HG03280 (cell line): ENCODE results near the gene PNMA1.
A peak's percentile ranks its signal among the peaks of the same experiment; 100 is the strongest.
"Not testable (repeated sequence)": the region's sequence is repeated elsewhere in the genome, so short reads cannot be mapped to it uniquely, and the experiment has no call there.

Source experiments
- ATAC-seq: cut with Tn5 transposase; IDR thresholded peaks from one replicate; pipeline ENCODE4 v1.9.1; 2021; ENCODE audit warnings: mild to moderate bottlenecking, moderate library complexity; ENCODE audit not compliant: unreplicated experiment

PNMA1 gene

DNA sequence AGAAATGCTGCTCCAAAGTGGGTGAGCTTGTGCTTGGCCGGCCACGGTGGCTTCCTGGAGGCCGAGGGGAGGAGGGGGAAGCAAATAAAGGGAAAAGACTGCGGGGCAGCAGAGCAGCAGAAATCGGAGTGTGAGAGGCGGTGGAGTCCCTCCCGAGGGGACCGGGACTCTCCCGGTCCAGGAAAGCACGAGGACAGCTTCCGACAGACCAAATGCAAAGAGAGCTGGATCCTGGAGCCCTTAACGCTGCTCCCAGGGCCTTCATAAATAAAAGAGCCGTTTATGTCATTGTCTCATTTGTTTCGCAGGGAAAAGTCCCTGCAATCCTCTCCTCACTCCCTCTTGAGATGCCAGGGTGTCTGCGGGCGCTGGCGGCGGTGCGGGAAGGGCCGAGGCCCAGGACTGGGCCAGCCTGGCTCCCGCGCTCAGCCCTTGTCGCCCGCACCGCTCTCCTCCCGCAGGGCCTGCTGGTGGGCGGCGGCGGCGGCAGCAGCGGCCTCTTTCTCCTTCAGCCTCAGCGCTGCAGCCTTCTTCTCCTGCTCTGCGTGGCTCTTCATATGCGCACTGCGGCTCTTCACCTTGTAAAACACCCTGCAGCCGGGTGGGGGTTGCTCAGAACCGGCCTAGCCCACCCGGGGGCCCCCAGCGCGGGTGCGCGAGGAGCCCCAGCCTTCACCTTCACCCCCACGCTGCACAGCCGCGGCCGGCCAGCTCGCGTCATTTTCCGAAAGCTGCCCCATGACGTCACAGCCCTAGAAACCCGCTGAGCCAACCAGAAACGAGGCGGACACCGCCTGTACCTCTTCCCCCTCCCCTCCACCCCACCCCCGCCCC, 4.5 kb upstream of the PNMA1 start:
- no peak for ATAC-seq

DNA sequence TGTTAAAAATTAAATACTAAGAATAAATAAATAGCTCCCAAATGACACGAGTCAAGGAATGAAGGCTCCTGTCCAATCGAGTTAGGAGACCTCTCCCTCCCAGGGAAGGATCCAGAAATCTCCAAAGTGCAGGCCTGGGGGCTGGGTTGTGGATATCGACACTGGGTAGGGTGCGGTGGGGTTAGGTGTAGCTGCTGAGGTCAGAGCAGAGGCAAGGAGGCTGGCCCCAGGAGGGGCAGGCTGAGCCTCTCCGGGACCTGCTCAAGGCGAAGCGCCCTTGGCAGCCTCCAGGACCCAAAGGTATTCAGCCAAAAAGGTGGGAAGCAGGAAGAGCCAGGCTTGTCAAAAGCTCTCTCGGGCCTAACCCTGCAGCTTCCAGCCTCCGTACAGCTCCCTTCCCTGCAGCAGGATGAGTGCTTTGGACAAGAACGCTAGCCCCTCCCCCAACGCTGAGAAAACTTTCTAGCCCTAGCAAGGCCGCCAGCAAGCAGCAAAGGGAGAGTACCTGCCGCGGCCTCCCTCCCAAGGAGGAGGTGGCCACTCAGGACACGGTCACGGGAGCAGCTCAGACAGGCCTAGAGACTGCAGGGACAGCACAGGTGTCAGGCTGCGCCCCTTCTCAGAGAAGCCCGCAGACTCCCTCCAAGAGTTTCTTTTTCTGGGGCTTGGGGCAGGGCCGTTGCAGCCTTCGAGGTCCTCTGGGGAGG, 3.7 kb upstream of the PNMA1 start:
- no peak for ATAC-seq

DNA sequence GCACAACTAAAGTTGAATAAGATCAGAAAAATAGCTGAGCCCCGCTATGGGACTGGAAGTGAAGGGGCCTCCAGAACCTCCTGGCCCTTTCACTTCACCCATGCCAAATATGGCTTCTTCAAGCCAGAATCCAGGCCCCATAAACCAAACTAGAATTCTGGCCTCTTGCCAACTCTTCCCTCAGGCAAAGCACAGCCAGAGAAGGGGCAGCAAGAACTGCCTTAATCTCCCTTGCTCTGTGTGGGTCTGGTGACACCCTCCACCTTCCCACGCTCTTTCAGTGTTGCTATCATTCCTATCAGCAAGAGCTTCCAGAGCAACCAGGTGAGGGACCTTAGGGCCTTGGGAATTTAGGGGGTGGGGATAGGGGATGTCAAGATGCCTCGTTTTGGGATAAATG, 3.1 kb upstream of the PNMA1 start:
- no peak for ATAC-seq

DNA sequence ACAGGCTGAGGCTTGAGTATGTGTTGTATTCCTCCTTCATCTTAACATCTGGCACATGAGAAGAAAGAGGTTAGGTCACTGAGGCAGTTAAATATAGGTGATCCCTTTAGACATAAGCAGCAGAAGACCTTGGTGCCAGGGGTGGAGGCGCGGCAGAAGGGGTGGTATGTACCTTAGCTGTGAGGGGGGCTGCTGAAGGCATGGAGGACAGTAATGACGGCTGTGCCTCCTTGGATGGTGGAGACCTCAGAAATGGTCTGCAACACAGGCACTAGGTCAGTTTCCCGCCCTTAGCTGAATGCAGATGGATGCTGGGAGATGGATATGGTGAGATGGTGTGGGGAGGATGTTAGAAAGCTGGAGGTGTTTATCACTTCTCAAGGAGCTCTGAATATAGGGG, 1.5 kb upstream of the PNMA1 start:
- ATAC-seq: no peak

DNA sequence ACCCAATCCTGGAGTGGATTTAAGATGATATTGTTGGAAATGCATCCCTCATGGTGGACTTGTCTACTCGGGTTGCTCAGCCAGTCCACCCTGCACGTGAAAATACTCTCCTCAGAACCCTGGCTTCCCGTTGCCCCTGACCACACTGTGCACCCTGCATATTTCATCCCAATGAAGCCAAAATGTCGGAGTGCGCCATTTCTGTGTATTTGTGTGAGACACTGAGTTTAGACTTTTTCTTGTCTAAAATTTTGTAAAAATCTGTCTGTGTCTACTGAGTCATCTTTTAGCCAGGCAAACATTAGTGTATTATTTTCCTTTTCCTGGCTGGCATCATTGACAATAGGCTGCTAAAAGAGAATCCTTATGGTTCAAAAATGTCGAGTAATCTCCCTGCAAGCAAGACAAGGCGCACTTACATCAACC, 485 bp upstream of the PNMA1 start:
- peak; percentile 16 for ATAC-seq

DNA sequence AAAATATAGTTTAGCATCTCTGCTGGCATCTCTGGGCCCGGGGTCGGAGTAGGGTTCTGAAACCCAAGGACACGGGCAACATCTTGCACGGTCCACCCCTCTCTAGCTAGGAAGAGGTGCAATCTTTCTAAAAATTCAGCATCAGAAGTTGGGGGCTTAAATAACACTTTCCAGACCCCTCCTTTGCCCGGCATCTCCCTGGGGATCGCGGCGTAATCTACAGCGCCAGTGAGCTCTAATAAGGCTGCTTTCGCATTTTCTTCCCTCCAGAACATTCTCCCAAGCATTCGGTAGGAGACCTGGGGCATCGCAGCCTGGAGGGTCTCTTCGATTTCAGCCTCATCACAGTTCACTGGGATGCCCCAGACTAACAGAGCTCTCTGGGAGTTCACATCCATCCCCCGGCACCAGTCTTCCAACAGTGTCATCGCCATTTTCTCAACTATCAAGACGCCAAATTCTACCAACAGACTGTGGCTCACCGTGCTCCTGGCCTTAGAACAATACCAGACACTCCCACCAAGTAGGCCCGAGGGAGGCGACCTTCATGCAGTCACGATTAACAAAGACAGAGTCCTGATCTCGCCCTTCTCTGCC, 880 bp downstream of the PNMA1 start:
- no peak for ATAC-seq

DNA sequence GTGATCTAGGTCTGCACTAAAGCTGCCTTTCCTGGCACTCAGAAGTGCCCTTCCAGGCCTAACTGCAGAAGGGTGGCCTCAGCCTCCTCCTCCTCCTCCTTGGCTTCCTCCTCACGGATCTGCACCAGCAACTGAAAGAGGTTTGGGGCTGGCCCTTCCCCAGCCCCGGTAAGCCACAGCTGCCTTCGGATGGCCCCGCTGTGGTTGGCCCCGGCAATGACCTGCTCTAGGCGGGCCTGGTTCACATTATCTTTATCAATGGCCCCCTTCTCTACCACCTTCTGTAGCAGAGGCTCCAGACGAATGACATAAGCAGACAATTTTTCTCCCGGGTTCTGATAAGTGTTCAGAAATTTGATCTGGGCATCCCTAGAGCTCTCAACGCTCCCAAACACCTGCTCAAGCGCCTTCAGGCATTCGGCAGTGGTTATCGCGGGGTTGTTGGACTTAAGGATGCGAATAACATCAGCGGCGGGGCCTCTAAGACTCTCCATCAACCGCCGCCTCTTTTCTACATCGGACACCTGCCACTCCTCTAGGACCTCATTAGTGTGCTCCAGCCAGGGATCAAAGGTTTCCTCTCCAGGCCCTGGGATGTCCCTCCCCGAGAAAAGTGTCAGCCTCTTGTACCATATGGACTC, 1.5 kb downstream of the PNMA1 start:
- ATAC-seq: no peak

DNA sequence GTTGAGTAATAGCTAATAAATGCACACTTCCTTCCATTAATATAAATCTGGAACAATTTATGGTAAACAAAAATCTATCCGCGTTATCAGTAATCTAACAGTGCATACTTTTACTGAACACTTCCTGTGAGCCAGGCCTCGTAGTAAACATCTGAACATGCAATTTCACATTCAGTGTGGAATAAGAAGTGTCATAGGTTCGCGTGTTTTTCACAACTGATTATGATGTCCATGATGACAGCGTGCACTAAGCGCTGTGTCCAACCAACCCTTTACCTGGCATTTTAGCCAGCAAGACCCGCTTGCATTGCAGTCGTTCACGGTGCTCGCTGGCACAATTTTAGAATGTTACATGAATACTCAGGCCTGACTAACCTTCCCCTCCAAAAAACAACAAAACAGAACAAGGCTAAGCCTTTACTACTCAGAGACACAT, 2.1 kb downstream of the PNMA1 start:
- ATAC-seq: no peak

DNA sequence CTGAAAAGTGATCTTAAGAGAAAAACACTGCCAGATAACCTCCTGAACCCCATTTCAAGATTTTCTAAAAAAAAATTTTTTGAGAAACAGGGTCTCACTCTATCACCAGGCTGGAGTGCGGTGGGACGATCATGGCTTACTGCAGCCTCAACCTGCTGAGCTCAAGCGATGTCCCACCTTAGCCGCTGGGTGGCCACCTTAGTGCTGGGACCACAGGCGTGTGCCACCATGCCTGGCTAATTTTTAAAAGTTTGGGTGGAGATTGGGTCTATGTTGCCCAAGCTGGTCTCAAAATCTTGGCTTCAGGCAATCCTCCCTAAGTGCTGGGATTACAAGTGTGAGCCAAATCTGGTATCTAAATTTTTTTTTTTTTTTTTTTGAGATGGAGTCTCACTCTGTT, 3.4 kb downstream of the PNMA1 start:
- ATAC-seq: no peak

DNA sequence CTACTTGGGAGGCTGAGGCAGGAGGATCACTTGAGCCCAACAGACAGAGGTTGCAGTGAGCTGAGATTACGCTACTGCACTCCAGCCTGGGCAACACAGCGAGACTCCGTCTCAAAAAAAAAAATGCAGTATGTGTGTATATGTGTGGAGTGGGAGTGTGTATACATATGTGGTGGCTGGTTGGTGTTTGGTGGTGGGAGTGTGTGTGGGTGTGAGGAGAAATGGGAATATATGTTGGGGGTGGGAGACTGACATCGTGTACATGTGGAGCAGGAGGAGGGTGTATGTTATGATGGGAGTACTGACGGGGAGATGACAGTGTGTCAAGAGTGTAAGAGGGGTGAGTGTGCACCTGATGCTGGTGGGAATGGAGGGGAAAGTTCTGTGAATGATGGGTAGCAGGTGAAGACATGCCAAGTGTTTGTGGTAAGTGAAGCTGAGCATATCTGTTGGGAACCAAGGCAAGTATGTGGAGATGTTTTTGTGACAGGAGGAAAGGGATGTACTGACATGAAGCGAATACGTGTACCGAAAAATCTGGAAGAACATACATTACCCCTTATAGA, 4.2 kb downstream of the PNMA1 start:
- no peak for ATAC-seq

DNA sequence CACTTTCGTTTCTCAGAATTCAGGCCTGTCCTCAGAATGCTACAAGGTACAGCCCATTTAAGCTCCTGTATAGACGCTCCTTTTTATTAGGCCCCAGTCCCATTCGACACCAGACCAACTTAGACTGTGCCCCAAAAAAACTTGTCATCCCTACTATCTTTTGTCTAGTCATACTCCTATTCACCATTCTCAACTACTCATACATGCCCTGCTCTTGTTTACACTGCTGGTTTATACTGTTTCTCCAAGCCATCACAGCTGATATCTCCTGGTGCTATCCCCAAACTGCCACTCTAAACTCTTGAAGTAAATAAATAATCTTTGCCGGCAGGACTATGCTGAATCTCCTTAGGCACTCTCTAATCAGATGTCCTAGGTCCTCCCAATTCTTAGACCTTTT, 6.1 kb downstream of the PNMA1 start:
- not testable (repeated sequence) for ATAC-seq

DNA sequence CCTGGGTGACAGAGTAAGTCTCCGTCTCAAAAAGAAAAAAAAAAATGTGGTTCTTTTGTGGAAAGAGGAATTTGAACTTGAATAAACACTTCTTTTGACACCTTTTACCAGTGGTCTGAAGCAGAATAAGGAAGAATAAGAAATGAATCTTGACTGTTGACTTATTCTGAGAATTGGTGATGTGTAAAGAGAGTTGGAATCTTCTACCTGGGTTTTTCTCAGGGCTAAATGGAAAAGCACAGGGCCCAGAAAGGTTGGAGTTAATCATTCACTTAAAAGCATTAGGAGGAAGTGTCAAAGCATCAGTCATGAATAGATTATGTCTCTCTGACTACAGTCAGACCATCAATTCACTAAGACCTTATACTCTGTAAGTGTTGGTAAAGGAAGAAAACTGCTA, 13.9 kb downstream of the PNMA1 start:
- no peak for ATAC-seq

DNA sequence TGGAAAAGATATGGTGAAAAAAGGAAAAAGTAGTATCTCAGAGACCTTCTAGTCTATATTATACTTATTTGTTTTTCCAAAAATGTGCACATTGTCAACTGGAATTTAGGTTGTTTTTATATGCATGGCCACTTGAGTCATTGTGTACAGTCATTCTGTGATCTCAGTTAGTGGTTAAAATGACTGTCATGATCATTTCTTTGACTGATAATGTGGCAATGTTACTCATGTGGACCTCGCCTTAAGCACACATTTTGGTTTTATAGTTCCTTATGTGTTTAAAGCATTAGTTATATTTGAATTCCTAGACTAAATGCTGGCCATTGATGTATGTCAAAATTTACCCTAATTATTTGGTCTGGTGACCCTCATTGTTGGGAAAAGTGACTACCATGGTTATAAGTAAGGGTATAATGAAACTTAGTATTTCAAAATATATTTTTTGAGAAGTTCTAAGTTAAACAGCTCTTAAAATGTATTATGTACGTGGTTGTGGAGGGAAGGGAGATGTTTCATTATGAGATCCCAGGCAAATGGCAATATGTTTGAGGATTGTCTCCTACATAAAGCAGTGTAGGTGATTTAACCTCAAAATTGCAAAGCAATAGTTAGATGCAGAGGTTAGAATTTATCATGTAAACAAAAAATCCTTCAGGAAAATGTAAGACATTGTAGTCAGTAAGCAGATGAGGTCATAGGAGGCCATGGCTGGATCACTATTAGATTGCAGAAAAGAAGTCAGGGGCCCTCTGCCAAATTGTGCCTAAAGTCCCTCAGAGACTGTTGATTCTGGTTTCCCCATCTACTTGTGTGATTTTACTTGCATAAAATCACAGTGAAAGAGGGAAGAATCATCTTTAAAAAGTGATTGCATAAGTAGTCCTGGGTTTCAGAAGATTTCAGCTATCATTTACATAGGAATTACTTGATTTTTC, 17.5 kb downstream of the PNMA1 start:
- ATAC-seq: peak; percentile 87

DNA sequence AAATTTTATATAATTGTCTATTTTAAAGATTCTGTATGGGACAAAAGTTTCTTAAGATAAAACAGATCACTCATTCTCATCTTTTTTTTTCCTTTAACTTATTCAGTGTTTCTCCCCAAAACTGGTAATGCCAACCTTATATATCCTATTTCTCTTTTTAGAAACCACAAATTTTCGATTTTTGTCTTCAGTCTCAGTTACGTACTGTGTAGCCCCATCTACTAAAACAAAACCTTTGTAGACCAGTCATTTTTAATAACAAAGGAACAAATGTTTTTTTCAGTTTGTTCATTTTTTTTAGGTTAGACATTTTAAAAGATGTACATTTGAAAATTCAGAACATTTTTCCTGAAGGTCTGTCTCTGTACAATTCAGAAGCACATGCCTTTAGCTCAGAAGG, 18.2 kb downstream of the PNMA1 start:
- peak; percentile 49 for ATAC-seq

DNA sequence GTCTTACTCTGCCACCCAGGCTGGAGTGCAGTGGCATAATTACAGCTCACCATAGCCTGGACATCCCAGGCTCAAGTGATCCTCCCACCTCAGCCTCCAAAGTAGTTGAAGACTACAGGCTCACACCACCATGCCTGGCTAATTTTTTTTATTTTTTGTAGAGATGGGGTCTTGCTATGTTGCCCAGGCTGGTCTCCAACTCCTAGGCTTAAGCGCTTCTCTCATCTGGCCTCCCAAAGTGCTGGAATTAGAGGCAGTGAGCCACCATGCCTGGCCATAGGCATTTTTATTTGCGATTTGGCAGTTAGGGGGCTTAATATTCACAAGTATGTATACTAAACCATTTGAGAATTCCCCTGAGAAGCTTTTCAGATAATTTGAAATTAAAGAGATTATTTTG, 19.1 kb downstream of the PNMA1 start:
- ATAC-seq: no peak

DNA sequence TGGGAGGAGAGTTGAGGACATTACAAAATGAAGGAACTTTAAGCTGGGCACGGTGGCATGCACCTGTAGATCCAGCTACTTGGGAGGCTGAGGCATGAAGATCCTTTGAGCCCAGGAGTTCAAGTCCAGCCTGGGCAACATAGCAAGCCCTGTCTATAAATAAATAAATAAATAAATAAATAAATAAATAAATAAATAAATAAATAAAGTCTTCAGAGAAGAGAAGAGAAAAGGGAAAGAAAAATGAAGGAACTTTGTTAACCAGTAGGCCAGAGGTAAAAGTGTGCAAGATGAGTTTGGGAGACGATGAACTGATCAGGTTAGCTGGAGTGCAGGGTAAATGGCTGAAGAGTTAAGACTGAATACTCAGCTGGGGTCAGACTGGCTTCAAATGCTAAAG, 20.1 kb downstream of the PNMA1 start:
- no peak for ATAC-seq

DNA sequence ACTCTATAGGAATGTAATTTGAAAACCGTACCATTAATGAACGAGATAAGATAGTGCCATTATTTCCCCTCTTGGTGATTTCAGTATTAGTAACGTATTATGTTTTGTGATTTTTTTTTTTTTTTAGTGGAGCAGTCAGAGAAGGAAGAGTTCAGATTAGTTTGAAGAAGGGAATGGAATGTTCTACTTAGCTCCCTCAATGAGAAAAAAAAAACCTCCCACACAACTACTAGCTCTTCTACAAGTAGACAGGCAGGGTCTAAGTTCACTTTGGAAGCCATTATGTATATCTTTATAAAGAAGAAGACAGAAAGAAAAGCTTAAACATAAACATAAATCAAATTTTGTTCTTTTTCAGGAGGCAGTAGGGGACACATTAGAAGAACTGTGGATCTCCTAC, 27.3 kb downstream of the PNMA1 start:
- no peak for ATAC-seq

DNA sequence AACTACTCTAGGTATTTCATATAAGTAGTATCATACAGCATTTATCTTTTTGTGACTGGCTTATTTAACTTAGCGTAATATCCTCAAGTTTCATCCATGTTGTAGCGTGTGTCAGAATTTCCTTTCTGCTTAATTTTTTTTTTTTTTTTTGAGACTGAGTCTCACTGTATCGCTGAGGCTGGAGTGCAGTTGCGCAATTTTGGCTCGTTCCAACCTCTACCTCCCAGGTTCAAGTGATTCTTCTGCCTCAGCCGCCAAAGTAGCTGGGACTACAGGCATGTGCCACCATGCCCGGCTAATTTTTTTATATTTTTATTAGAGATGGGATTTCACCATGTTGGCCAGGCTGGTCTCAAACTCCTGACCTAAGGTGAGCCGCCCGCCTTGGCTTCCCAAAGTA, 28.9 kb downstream of the PNMA1 start:
- no peak for ATAC-seq

DNA sequence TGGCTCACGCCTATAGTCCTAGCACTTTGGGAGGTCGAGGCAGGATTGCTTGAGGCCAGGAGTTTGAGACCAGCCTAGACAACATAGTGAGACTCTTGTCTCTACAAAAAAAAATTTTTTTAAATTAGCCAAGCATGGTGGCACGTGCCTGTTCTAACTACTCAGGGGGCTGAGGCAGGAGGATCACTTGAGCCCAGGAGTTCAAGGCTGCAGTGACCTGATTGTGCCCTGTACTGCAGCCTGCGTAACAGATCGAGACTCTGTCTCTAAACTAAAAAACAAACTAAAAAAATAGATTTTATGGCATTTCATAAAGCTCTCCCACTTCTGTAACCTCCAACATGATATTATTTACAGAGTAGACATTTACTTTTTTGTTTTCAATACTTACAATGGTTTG, 29.6 kb downstream of the PNMA1 start:
- no peak for ATAC-seq

DNA sequence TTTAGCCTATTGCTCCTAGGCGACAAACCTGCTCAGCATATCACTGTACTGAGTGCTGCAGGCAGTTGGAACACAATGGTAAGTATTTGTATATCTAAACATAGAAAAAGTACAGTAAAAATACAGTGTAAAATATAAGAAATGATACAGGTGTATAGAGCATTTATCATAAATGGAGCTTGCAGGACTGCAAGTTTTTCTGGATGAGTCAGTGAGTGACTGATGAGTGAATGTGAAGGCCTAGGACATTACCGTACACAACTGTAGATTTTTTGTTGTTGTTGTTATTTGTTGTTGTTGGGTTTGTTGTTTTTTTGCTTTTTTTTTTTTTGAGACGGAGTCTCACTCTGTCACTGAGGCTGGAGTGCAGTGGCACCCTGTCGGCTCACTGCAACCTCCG, 33.4 kb downstream of the PNMA1 start:
- no peak for ATAC-seq
